Fibroblast of skin of right biceps (primary cell): ENCODE measurements around the gene TLK1.

Experiments used
- DNase-seq: peaks from one replicate; pipeline ENCODE4 v3.0.0-alpha.2; 2013

The TLK1 gene

GRCh38 chr2:170950221-170950761, 210.4 kb downstream of the TLK1 start:
- no peak for DNase-seq

DNA sequence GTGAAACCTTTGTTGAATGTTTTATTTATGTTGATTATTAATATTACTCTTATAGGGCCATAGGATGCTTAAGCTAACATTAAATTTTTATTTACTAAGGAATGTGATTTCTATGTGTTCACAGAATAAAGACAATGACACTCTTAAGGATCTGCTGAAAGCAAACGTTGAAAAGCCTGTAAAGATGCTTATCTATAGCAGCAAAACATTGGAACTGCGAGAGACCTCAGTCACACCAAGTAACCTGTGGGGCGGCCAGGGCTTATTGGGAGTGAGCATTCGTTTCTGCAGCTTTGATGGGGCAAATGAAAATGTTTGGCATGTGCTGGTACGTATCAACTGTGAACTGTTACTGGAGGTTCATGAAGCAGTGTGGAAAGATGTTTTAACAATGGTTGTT, 211.3 kb downstream of the TLK1 start:
- DNase-seq: no peak

DNA sequence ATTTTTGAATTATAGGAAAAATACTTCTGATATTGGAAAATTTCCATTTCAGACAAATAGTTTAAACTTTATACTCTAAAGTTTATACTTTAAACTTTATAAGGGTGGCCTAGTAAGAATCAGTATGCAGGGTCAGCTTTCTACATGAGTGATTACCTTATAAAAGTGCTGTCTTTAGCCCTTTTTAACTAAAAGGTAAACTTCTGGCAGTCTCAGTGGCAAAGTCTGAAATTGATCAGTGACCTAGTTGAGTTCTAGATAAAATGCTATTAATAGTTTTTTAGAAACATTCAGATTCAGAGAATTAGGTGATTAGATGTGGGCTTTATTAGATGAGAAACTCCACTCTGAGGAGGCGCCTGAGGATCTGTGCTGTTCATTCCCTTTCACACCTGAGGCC, 216.1 kb downstream of the TLK1 start:
- DNase-seq: no peak

DNA sequence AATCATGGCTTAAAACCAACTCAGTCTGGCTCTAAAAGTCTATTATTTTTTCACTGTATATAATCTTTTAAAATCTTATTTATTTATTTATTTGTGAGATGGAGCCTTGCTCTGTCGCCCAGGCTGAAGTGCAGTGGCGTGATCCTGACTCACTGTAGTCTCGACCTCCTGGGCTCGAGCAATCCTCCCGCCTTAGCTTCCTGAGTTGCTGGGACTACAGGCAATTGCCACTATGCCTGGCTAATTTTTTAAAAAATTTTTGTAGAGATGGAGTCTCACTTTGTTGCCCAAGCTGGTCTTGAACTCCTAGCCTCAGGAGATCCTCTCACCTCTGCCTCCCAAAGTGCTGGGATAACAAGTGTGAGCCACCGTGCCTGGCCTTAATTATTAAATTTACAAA, 217.1 kb downstream of the TLK1 start:
- no peak for DNase-seq

GRCh38 chr2:170943041-170943440, 217.7 kb downstream of the TLK1 start:
- DNase-seq: no peak

DNA sequence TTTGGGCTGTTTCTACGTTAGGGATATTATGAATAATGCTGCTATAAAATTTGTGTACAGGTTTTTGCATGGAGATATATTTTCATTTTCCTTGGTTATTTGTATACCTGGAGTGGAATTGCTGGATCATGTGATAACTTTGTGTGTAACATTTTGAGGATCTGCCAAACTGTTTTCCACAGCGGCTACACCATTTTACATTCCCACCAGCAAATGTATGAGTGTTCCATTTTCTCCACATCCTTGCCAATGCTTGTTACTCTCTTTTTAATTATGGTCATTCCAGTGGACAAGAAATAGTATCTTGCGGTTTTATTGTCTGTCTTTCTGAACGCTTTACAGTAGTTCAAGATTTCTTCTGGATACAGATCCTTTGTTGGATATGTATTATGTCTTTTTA, 218.1 kb downstream of the TLK1 start:
- no peak for DNase-seq
